NOMO-1 (cell line): ENCODE data around the gene RTKN2.
"Not testable (repeated sequence)": the region's sequence is repeated elsewhere in the genome, so short reads cannot be mapped to it uniquely, and the experiment has no call there.

Source experiments
- DNase-seq, 2 experiments: peaks; one replicate each; lab custom pipeline; 2025; ENCODE audit not compliant: unreplicated experiment in 2 of 2; lab: John Stamatoyannopoulos, UW

Gene RTKN2

GRCh38 chr10:62261666-62262065 lies 7.0 kb downstream of the RTKN2 start:
- DNase-seq: no peak

GRCh38 chr10:62259998-62260397 lies 8.6 kb downstream of the RTKN2 start:
- DNase-seq: no peak

GRCh38 chr10:62259456-62259855 lies 9.2 kb downstream of the RTKN2 start:
- no peak for DNase-seq

- no peak for DNase-seq
Measured at GRCh38 chr10:62258926-62259325, 9.7 kb downstream of the RTKN2 start.

- no peak for DNase-seq
Measured at GRCh38 chr10:62253704-62254103, 14.9 kb downstream of the RTKN2 start.

- no peak for DNase-seq
Measured at GRCh38 chr10:62252051-62252450, 16.6 kb downstream of the RTKN2 start.

GRCh38 chr10:62250594-62251198 lies 17.9 kb downstream of the RTKN2 start:
- DNase-seq: no peak

- DNase-seq: no peak
Measured at GRCh38 chr10:62249957-62250356, 18.7 kb downstream of the RTKN2 start.

GRCh38 chr10:62248465-62248864 lies 20.2 kb downstream of the RTKN2 start:
- peak in 1 of 2 experiments; percentile 2 for DNase-seq

- DNase-seq: peak; percentile 16 to 64
Measured at GRCh38 chr10:62244785-62245467, 23.7 kb downstream of the RTKN2 start.

GRCh38 chr10:62244088-62244487 lies 24.6 kb downstream of the RTKN2 start:
- DNase-seq: peak; percentile 5 to 81

GRCh38 chr10:62243647-62243997 lies 25.0 kb downstream of the RTKN2 start:
- DNase-seq: no peak

GRCh38 chr10:62242965-62243646 lies 25.5 kb downstream of the RTKN2 start:
- peak; percentile 55 to 90 for DNase-seq

- DNase-seq: not testable (repeated sequence)
Measured at GRCh38 chr10:62241521-62241920, 27.1 kb downstream of the RTKN2 start.

GRCh38 chr10:62239994-62240393 lies 28.6 kb downstream of the RTKN2 start:
- DNase-seq: no peak

- DNase-seq: no peak
Measured at GRCh38 chr10:62238880-62239279, 29.8 kb downstream of the RTKN2 start.

GRCh38 chr10:62237966-62238365 lies 30.7 kb downstream of the RTKN2 start:
- DNase-seq: no peak

GRCh38 chr10:62237506-62237905 lies 31.1 kb downstream of the RTKN2 start:
- DNase-seq: no peak

- DNase-seq: no peak
Measured at GRCh38 chr10:62234077-62234605, 34.5 kb downstream of the RTKN2 start.

- DNase-seq: no peak
Measured at GRCh38 chr10:62233356-62234076, 35.1 kb downstream of the RTKN2 start.

GRCh38 chr10:62231805-62232204 lies 36.8 kb downstream of the RTKN2 start:
- DNase-seq: no peak
